Uterus (tissue), 4 donors: ENCODE results near the gene KRTAP10-5. TPM values are rescaled to one million over a fixed set of nuclear protein-coding genes. Genes with fewer than 3 reads are reported as not detected.
"Not testable (repeated sequence)": the region's sequence is repeated elsewhere in the genome, so short reads cannot be mapped to it uniquely, and the experiment has no call there.

Experiments
- DNase-seq, 2 donors: peaks; one replicate each; pipeline ENCODE4 v3.0.0-alpha.2; 2019 to 2020
- H3K27ac ChIP-seq, 2 donors: fragments of 200-600 bp; sonication (generic); 1 replicate in 1 of 2; 2 replicates in 1 of 2; pipeline ENCODE4 v1.5.1; 2016 to 2018
- H3K27me3 ChIP-seq, 2 donors: fragments of 200-600 bp; sonication (generic); one replicate each; pipeline ENCODE4 v1.5.1; 2018 to 2019; ENCODE audit warnings: control low read depth in 1 of 2
- H3K36me3 ChIP-seq, 2 donors: fragments of 200-600 bp; sonication (generic); one replicate each; pipeline ENCODE4 v1.5.1; 2019; ENCODE audit warnings: control low read depth in 1 of 2
- H3K4me1 ChIP-seq, 2 donors: fragments of 200-600 bp; sonication (generic); one replicate each; pipeline ENCODE4 v1.5.1; 2018 to 2019; ENCODE audit warnings: control low read depth in 1 of 2
- H3K4me3 ChIP-seq, 2 donors: fragments of 200-600 bp; sonication (generic); 1 replicate in 1 of 2; 2 replicates in 1 of 2; pipeline ENCODE4 v1.5.1; 2018 to 2019; ENCODE audit warnings: mild to moderate bottlenecking in 1 of 2
- H3K9me3 ChIP-seq, 2 donors: fragments of 200-600 bp; sonication (generic); one replicate each; pipeline ENCODE4 v1.5.1; 2019; ENCODE audit warnings: control low read depth in 1 of 2
- CTCF ChIP-seq, 4 experiments: fragments of 200-600 bp in 2 of 4; fragments of 450-650 bp in 2 of 4; sonication (generic) in 2 of 4; IDR thresholded peaks; one replicate each; pipeline ENCODE4 v1.5.1; 2016 to 2019; ENCODE audit warnings: antibody characterized with exemption in 4 of 4, mild to moderate bottlenecking in 2 of 4, moderate library complexity in 1 of 4
- POLR2A ChIP-seq, 2 donors: fragments of 450-650 bp; IDR thresholded peaks; one replicate each; pipeline ENCODE4 v1.6.1; 2016; ENCODE audit warnings: antibody characterized with exemption in 2 of 2, mild to moderate bottlenecking in 1 of 2, moderate library complexity in 1 of 2
- intact Hi-C: fragments of 100-400 bp; cut with DNase I; formaldehyde crosslinking; loops from one replicate; pipeline ENCODE4 v1.15.1; 2023; ENCODE audit warnings: low total_unique reads
- total RNA-seq, 4 donors: library from RNA; depleted of rRNA in 3 of 4; stranded (reverse); fragments of >200 nt in 3 of 4; gene quantifications; one replicate each; pipeline versions ENCODE4 v1.1.0 to v1.2.4, GENCODE V29; 2014 to 2023
- donor health status: DM: yes; HTN: yes; CAD: no.

KRTAP10-5 gene
- total RNA-seq, 4 donors from 2014 or later, result not detected

- no peaks in the 10 kb centered on the region for H3K36me3 ChIP-seq
- no peak overlapping the region for H3K4me3 ChIP-seq
- no peak overlapping the region for H3K27ac ChIP-seq
- no peak for TF ChIP-seq POLR2A (IDR thresholded peaks at IDR 0.05)
- no peak for TF ChIP-seq CTCF (IDR thresholded peaks at IDR 0.05)
- DNase-seq, result no peak
- peaks cover 0 to 3% of the 10 kb centered on the region in 2 donors for H3K9me3 ChIP-seq
- no peaks in the 10 kb centered on the region for H3K27me3 ChIP-seq
- intact Hi-C loops, result no loop called here
- H3K4me1 ChIP-seq, result no peaks in the 10 kb centered on the region
Measured at GRCh38 chr21:44564099-44564498, 16.3 kb downstream of the KRTAP10-5 start.

- Histone ChIP-seq H3K27me3 (no peaks in the 10 kb centered on the region), H3K36me3 (no peaks in the 10 kb centered on the region), H3K4me3 (no peak within 1 kb of the TSS), H3K9me3 (peaks cover 0 to 3% of the 10 kb centered on the region in 2 donors), H3K4me1 (no peaks in the 10 kb centered on the region), H3K27ac (no peak within 1 kb of the TSS)
- intact Hi-C loops, result no loop called here
- TF ChIP-seq POLR2A (IDR thresholded peaks at IDR 0.05) (no peak), CTCF (IDR thresholded peaks at IDR 0.05) (no peak)
- DNase-seq, result no peak
Measured at GRCh38 chr21:44558695-44559094, 21.7 kb downstream of the KRTAP10-5 start, which contains the start of gene KRTAP10-3. Gene KRTAP10-3, minus strand, starts transcription at chr21:44558795. Its CDS starts 80 bp downstream, at chr21:44558715.

- H3K9me3 ChIP-seq, H3K27me3 ChIP-seq, H3K4me1 ChIP-seq, DNase-seq, H3K27ac ChIP-seq, intact Hi-C loops, H3K4me3 ChIP-seq, H3K36me3 ChIP-seq: not testable (repeated sequence)
Measured at GRCh38 chr21:44558329-44558675, 22.1 kb downstream of the KRTAP10-5 start.

- H3K4me1 ChIP-seq, result no peaks in the 10 kb centered on the region
- peaks cover 0 to 3% of the 10 kb centered on the region in 2 donors for H3K9me3 ChIP-seq
- H3K36me3 ChIP-seq, result no peaks in the 10 kb centered on the region
- intact Hi-C loops, result no loop called here
- H3K4me3 ChIP-seq, result no peak overlapping the region
- H3K27ac ChIP-seq, result no peak overlapping the region
- TF ChIP-seq CTCF (IDR thresholded peaks at IDR 0.05) (no peak), POLR2A (IDR thresholded peaks at IDR 0.05) (no peak)
- DNase-seq, result no peak
- H3K27me3 ChIP-seq, result no peaks in the 10 kb centered on the region
Measured at GRCh38 chr21:44557491-44558328, 22.7 kb downstream of the KRTAP10-5 start.

GRCh38 chr21:44556879-44557278 is 23.5 kb downstream of the KRTAP10-5 start:
- no peaks in the 10 kb centered on the region for H3K36me3 ChIP-seq
- intact Hi-C loops, result no loop called here
- no peaks in the 10 kb centered on the region for H3K27me3 ChIP-seq
- TF ChIP-seq POLR2A (IDR thresholded peaks at IDR 0.05) (no peak), CTCF (IDR thresholded peaks at IDR 0.05) (no peak)
- no peaks in the 10 kb centered on the region for H3K4me1 ChIP-seq
- H3K27ac ChIP-seq, result no peak overlapping the region
- no peak overlapping the region for H3K4me3 ChIP-seq
- DNase-seq, result no peak
- H3K9me3 ChIP-seq, result no peaks in the 10 kb centered on the region
